Mucosa of stomach (tissue), 1 donor: ENCODE measurements around the gene TTC27.

Experiments used
- H3K27me3 ChIP-seq: one replicate; pipeline ENCODE4 v1.7.0; 2013; ENCODE audit warnings: mild to moderate bottlenecking, low read length; ENCODE audit not compliant: control insufficient read depth, insufficient read depth
- H3K36me3 ChIP-seq: one replicate; pipeline ENCODE4 v1.7.0; 2013; ENCODE audit warnings: low read length; ENCODE audit not compliant: control insufficient read depth, insufficient read depth
- H3K4me1 ChIP-seq: one replicate; pipeline ENCODE4 v1.7.0; 2013; ENCODE audit warnings: mild to moderate bottlenecking, low read length; ENCODE audit not compliant: control insufficient read depth, insufficient read depth
- H3K4me3 ChIP-seq: one replicate; pipeline ENCODE4 v1.7.0; 2013; ENCODE audit warnings: low read length
- H3K9ac ChIP-seq: one replicate; pipeline ENCODE4 v1.7.0; 2013; ENCODE audit warnings: mild to moderate bottlenecking, low read length, moderate library complexity
- H3K9me3 ChIP-seq: one replicate; pipeline ENCODE4 v1.7.0; 2013; ENCODE audit warnings: mild to moderate bottlenecking, low read length, moderate library complexity; ENCODE audit not compliant: control insufficient read depth
- donor health status: Pancreatic carcinoma.

The TTC27 gene

DNA sequence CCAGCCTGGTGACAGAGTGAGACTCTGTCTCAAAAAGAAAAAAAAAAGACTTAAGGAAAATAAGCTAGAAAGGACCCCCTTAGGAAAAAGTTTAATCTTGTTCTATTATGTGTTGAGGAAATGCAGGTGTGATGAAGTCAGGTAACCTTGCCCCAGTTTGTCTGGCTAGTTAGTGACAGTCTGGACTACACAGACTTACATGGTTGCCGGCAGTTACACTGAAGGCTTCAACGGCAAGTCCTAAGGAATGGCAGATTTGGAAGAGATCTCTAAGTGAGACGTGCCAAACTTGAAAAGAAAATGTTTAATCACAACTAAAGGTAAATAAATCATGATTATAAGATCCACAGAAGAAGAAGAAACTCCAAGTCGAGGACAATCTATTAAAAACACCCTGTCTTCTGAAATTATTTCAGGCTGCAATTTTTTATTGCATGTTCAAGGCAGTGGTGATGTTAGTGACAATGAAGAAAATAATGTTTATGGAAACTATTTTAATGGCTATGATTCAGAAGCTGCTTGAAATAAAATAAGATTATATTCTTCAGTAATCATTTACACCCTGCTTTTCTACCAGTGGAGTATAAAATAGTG is 84.2 kb downstream of the TTC27 start:
- Histone ChIP-seq H3K4me3 (no peak overlapping the region), H3K27me3 (no peaks in the 10 kb centered on the region), H3K9ac (no peak overlapping the region), H3K9me3 (no peaks in the 10 kb centered on the region), H3K36me3 (no peaks in the 10 kb centered on the region), H3K4me1 (no peaks in the 10 kb centered on the region)

DNA sequence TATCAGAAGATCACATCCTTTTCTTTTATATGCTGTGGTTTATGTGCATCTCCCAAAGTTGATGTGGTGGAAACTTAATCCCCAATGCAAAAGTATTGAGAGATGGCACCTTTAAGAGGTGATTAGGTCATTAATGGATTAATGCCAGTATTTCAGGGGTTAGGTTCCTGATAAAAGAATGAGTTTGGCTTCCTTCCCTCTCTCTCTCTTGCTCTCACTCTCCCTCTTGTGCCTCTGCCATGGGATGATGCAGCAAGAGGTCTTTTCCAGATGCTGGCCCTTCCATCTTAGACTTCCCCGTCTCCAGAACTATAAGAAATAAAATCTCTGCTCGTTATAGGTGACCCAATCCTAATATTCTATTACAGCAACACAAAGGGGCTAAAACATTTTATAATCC is 85.0 kb downstream of the TTC27 start:
- Histone ChIP-seq H3K9ac (no peak overlapping the region), H3K36me3 (no peaks in the 10 kb centered on the region), H3K4me1 (no peaks in the 10 kb centered on the region), H3K4me3 (no peak overlapping the region), H3K9me3 (no peaks in the 10 kb centered on the region), H3K27me3 (no peaks in the 10 kb centered on the region)

DNA sequence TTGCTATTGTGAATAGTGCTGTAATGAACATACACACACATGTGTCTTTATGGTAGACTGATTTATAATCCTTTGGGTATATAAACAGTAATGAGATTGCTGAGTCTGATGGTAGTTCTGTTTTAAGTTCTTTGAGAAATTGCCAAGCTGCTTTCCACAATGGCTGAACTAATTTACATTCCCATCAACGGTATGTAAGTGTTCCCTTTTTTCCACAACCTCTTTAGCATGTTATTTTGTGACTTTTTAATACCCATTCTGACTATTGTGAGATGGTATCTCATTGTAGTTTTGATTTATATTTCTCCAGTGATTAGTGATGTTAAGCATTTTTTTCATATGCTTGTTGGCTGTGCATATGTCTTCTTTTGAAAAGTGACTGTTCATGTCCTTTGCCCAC is 86.7 kb downstream of the TTC27 start:
- no peaks in the 10 kb centered on the region for H3K4me1 ChIP-seq
- H3K9me3 ChIP-seq = no peaks in the 10 kb centered on the region
- H3K9ac ChIP-seq = no peak overlapping the region
- H3K36me3 ChIP-seq = no peaks in the 10 kb centered on the region
- H3K27me3 ChIP-seq = no peaks in the 10 kb centered on the region
- H3K4me3 ChIP-seq = no peak overlapping the region

DNA sequence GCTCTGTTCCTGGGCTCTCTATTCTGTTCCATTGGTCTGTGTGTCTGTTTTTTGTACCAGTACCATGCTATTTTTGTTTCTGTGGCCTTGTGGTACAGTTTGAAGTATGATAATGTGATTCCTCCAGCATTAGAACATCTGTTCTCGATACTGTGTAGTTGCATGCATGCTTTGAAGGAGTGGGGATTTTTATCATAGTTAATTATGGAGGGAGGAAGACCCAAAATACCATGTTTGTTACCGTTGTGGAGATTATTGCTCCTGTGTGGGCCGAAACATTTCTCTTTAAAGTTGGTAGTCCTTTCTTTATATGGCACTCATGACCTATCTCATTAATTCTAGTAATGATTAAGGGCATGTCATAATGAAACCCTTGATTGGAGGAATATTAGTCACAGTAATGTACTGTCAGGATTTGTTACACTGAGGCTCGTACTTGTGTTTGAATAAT is 87.6 kb downstream of the TTC27 start:
- Histone ChIP-seq H3K9me3 (no peaks in the 10 kb centered on the region), H3K36me3 (no peaks in the 10 kb centered on the region), H3K4me1 (no peaks in the 10 kb centered on the region), H3K4me3 (no peak overlapping the region), H3K9ac (no peak overlapping the region), H3K27me3 (no peaks in the 10 kb centered on the region)

DNA sequence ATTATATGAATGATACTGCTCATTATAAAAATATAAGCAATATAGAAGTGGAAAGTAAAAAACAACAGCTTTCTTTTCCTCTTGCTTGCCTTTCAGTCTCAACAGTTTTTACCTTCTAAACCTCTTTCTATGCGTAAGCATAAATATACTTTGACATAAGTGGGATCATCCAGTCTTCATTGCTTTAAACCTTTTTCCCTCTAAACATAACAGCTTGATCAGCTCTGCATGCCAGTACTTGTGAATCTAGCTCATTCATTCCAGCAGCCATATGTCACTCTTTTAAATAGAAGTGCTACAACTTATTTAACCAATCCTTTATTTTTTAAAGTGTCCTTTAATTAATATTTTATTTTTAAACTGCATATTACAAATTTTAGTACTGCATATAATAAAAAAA is 88.1 kb downstream of the TTC27 start:
- Histone ChIP-seq H3K36me3 (no peaks in the 10 kb centered on the region), H3K9ac (no peak overlapping the region), H3K4me3 (no peak overlapping the region), H3K9me3 (no peaks in the 10 kb centered on the region), H3K27me3 (no peaks in the 10 kb centered on the region), H3K4me1 (no peaks in the 10 kb centered on the region)

DNA sequence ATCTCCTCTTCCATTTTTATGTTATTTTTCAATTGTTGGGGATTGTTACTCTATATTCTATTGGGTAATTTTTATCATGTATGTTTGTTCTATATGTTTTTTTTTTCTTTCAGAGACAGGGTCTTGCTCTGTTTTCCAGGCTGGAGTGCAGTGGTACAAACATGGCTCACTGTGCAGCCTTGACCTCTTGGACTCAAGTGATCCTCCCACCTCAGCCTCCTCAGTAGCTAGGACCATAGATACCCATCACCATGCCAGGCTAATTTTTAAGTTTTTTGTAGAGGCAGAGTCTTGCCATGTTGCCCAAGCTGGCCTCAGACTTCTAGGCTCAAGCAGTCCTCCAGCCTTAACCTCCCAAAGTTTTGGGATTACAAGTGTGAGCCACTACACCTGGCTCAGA is 88.7 kb downstream of the TTC27 start:
- no peak overlapping the region for H3K9ac ChIP-seq
- no peak overlapping the region for H3K4me3 ChIP-seq
- no peaks in the 10 kb centered on the region for H3K36me3 ChIP-seq
- H3K4me1 ChIP-seq = no peaks in the 10 kb centered on the region
- no peaks in the 10 kb centered on the region for H3K9me3 ChIP-seq
- no peaks in the 10 kb centered on the region for H3K27me3 ChIP-seq

DNA sequence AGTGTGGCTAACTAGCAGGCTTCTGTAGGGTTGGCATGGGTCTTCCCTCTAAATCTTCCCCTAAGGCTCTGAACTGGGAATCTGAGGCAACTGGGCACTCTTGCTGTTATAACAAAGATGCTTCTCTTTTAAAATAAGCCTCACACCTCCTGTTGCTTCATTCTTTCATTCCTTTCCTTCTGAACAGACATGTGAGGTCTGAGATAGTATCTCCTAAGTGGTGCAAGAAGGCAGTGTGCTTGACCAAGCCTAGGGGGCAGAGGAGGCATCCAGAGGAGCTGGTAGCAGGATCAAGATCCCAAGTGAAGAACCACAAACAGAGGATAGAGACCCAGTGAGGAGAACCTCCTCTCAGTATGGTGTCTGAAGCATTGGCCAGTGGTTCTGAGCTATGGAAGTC is 90.9 kb downstream of the TTC27 start:
- no peak overlapping the region for H3K9ac ChIP-seq
- H3K9me3 ChIP-seq = no peaks in the 10 kb centered on the region
- no peaks in the 10 kb centered on the region for H3K27me3 ChIP-seq
- no peaks in the 10 kb centered on the region for H3K4me1 ChIP-seq
- no peak overlapping the region for H3K4me3 ChIP-seq
- no peaks in the 10 kb centered on the region for H3K36me3 ChIP-seq

DNA sequence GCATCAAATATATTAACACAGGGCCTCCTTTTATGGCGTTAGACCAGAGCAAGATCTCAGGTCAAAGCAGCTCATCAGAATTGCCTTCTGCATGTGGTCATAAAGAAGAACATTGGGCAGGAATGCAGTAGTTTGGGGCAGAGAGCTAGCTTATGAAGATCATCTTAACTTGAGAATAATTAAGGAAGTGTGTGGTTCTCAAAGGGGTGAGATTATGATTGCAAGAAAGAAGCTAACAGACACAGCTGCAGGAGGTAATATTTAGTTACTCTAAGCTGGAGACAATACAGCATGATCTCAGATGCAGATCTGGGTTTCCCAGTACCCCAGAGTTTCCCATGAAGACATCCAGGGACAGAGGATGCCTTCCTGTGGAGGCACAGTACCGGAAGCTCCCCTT is 91.6 kb downstream of the TTC27 start:
- no peak overlapping the region for H3K9ac ChIP-seq
- no peaks in the 10 kb centered on the region for H3K27me3 ChIP-seq
- H3K4me1 ChIP-seq = no peaks in the 10 kb centered on the region
- no peaks in the 10 kb centered on the region for H3K36me3 ChIP-seq
- H3K9me3 ChIP-seq = no peaks in the 10 kb centered on the region
- H3K4me3 ChIP-seq = no peak overlapping the region

DNA sequence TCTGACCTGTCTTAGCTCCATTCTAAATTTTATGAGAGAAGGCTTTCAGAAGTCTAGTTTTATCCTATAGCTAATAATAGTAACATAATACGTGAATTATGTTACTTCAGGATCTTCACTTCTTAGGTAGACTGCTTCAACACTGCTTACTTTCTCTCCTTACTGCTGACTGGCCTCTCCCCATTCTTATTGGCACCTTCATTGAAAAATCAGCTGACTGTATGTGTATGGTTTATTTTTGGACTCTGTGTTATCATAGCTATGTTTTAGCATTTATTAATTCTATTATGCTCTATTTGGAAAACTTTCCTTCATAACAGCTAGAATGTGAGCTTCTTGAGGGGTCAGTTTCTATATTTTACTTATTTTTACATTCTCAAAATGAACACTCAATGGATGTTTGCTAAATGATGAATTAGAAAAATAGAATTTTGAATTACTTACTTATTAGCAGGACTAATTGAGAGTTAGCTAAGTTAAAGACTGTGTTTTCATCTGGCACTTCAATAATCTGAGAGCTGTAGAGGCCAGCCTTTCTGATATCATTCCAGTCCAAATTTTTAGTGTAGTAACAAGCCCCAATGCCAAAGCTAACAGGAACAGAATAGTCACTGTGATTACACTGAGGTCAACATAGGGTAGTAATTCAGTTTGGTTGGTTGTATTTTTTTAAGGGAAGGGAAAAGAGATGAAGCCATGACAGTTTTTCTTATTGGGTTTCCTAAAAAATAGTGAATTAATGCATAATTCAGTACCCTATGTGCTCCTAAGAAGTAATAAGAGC is 92.3 kb downstream of the TTC27 start:
- Histone ChIP-seq H3K4me1 (no peaks in the 10 kb centered on the region), H3K36me3 (no peaks in the 10 kb centered on the region), H3K9ac (no peak overlapping the region), H3K27me3 (no peaks in the 10 kb centered on the region), H3K9me3 (no peaks in the 10 kb centered on the region), H3K4me3 (no peak overlapping the region)

DNA sequence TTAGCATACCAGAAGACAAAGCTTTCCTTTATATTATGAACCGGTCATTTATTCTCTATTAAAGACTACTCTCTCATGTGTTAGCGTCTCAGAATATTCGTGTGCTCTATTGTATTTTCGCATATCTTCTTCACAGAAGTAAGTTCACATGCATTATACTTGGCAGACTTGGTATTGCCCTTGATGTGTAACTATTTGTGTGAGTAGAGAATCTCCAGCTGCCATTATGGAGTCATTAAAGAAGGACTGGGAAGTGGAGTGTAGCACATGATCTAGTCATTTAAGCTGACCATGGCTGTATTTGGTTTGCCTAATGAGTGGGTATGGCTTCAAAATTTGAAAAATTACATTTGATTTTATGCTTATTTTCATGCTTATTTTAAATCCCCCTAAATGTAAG is 92.9 kb downstream of the TTC27 start:
- Histone ChIP-seq H3K36me3 (no peaks in the 10 kb centered on the region), H3K27me3 (no peaks in the 10 kb centered on the region), H3K4me1 (no peaks in the 10 kb centered on the region), H3K4me3 (no peak overlapping the region), H3K9ac (no peak overlapping the region), H3K9me3 (no peaks in the 10 kb centered on the region)

DNA sequence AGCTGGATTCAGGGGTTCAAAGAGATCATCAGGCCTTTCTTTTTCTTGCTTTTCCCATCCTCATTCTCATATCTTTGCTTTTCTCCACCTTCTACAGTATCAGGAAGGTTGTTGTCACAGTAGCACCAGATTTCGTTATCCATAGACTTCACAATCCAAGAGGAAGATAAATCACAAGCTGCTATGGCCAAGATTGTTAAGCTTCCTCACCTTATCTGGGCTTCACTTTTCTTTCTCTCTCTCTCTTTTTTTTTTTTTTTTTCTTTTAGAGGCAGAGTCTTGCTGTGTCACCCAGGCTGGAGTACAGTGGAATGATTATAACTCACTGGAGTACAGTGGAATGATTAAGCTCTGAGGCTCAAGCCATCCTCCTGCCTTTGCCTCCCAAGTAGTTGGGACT is 93.5 kb downstream of the TTC27 start:
- Histone ChIP-seq H3K4me3 (no peak overlapping the region), H3K4me1 (no peaks in the 10 kb centered on the region), H3K9ac (no peak overlapping the region), H3K9me3 (no peaks in the 10 kb centered on the region), H3K36me3 (no peaks in the 10 kb centered on the region), H3K27me3 (no peaks in the 10 kb centered on the region)

DNA sequence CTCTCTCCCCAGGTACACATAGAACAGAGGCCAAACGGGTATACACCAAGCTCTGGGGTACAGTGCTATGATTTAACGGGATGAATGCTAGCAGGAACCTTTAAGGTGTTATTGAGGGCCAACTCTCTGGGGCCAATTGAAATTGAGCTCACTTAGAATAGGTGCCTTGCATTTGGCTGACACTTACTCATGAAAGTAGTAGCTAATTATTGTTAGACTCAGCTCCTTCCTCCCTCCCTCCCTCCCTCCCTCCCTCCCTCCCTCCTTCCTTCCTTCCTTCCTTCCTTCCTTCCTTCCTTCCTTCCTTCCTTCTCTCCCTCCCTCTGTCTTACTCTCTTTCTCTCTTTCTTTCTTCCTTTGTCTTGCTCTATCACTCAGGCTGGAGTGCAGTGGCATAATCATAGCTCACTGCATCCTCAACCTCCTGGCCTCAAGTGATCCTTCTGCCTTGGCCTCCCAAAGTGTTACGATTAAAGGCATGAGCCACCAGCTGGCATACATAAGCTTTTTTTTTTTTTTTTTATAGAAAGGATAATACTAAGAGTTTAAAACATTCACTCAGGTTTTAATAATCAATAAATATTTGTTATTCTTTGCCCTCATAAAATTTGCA is 95.7 kb downstream of the TTC27 start:
- no peaks in the 10 kb centered on the region for H3K4me1 ChIP-seq
- no peak overlapping the region for H3K4me3 ChIP-seq
- H3K27me3 ChIP-seq = no peaks in the 10 kb centered on the region
- H3K9me3 ChIP-seq = no peaks in the 10 kb centered on the region
- H3K36me3 ChIP-seq = no peaks in the 10 kb centered on the region
- no peak overlapping the region for H3K9ac ChIP-seq
